ENCODE results near the gene C4orf33. TPM values are rescaled to one million over a fixed set of nuclear protein-coding genes. Genes with fewer than 3 reads are reported as not detected.

The C4orf33 gene
- total and polyA plus RNA-seq, 3 donors from 2014 or later, result 7.2 to 17.2 (median 17.0) TPM

DNA sequence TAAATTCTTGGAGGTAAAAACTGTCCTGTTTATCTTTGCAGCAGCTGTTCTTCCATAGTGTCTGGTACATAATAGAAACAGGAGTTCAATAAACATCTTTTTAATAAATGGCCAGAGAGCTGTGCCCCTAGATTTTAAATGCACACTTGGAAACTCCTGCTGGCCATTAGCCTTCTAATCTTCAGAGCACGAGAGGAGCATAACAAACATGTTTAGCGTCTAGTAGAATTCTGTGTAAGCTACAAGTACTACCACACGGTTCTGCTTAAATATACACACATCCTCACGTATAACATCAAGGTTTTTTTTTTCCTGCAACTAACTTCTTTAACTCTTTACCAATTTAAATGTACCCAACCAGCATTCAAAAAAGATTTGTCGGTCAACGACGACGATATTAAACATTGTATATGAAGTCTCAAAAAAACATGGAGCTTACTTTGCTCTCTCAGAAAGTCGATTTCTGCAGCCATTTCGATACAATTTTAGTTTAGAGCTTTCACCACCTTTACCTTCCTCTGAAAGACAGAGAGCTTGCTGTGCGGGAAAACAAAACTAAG is 3.2 kb upstream of the C4orf33 start:
- Histone ChIP-seq H3K27me3 (no peaks in the 10 kb centered on the region), H3K27ac (peak overlapping the region; percentile 93 to 99), H3K9me3 (no peaks in the 10 kb centered on the region), H3K4me3 (peak overlapping the region; percentile 81 to 91), H3K36me3 (ENCODE audit: low read depth, missing control alignments) (no peaks in the 10 kb centered on the region), H3K4me1 (peaks cover 10% of the 10 kb centered on the region)
- intact Hi-C loops (cut with DNase I; ENCODE audit: low total_unique reads), result no loop called here
- WGBS, 2 donors, result 0% methylated on average over 11 of the region's 11 CpGs
- TF ChIP-seq POLR2A (IDR thresholded peaks at IDR 0.05), result no peak
- TF ChIP-seq, protein P1, sequence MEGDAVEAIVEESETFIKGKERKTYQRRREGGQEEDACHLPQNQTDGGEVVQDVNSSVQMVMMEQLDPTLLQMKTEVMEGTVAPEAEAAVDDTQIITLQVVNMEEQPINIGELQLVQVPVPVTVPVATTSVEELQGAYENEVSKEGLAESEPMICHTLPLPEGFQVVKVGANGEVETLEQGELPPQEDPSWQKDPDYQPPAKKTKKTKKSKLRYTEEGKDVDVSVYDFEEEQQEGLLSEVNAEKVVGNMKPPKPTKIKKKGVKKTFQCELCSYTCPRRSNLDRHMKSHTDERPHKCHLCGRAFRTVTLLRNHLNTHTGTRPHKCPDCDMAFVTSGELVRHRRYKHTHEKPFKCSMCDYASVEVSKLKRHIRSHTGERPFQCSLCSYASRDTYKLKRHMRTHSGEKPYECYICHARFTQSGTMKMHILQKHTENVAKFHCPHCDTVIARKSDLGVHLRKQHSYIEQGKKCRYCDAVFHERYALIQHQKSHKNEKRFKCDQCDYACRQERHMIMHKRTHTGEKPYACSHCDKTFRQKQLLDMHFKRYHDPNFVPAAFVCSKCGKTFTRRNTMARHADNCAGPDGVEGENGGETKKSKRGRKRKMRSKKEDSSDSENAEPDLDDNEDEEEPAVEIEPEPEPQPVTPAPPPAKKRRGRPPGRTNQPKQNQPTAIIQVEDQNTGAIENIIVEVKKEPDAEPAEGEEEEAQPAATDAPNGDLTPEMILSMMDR (IDR thresholded peaks at IDR 0.05), result no peak
- DNase-seq, result no peak

DNA sequence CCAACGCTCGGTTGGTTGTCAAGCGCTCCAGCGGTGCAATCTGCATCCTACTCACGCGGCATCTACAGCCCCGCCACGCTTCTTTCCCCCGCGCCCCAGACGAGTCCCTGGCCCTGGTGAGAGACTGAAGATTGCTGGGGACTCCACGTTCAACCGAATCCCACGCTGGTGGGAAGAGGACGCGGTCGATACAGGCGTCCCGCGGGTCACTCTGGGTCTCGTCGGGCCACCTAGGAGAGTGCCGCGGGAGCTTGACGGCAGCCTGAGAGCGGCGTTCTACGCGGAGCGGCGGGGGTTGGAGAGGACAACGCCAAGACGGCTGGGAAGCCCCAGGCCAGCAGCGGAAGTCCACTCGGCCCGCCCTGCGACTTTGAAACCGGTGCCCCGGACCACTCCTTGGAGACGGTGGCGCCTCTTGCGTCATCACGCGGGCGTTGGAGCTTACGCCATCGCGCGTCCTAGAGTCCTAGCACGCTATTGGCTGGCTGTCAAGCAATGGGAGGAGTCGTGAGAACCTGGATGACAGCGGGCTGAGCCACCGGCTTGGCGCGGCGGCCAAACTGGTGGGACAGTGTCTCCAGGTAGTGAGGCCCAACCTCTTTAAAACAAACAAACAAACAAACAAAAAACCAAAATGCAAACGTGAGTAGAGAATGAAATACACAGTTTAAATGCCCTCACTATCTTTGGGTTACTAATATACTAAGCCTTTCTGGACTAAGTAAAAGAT is 2.6 kb upstream of the C4orf33 start, which contains the start of gene SCLT1:
Gene SCLT1, minus strand, starts transcription at position 349 of the 730 bp plus-strand sequence. CDS start 436 bp downstream, outside the sequence.
- peak; percentile 100 for DNase-seq
- H3K27me3 ChIP-seq, result no peaks in the 10 kb centered on the region
- intact Hi-C loops (cut with DNase I; ENCODE audit: low total_unique reads), result no loop called here
- peaks cover 10% of the 10 kb centered on the region for H3K4me1 ChIP-seq
- H3K4me3 ChIP-seq, result peak within 1 kb of the TSS; percentile 81 to 91
- no peaks in the 10 kb centered on the region for H3K36me3 ChIP-seq (ENCODE audit: low read depth, missing control alignments)
- no peaks in the 10 kb centered on the region for H3K9me3 ChIP-seq
- TF ChIP-seq POLR2A (IDR thresholded peaks at IDR 0.05), result peak; percentile 51
- TF ChIP-seq, protein P1 (IDR thresholded peaks at IDR 0.05), result no peak
- 0 to 1% methylated on average over 38 to 55 of the region's 57 CpGs for WGBS, 2 donors
- peak within 1 kb of the TSS; percentile 93 to 99 for H3K27ac ChIP-seq

DNA sequence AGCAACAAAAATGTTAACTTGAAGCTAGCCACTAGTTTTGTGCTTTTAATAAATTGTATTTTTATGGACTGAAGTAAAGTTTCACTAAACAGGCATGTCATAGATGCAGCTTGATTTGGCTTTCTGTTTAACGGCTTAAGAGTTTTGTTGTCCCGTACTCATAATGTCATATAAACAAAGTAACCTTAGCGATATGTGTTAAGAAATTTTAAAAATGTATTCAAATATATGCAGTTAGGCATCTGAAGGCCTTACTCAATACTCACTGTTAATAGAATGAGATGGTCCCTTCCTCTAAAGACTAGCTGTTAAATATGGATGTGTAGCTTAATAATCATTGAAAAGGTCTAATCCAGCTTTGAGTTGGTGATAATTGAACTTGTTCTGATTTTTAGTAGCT is 1.6 kb upstream of the C4orf33 start:
- Histone ChIP-seq H3K9me3 (no peaks in the 10 kb centered on the region), H3K27ac (peak overlapping the region; percentile 93 to 99), H3K27me3 (no peaks in the 10 kb centered on the region), H3K4me1 (peaks cover 10% of the 10 kb centered on the region), H3K36me3 (ENCODE audit: low read depth, missing control alignments) (no peaks in the 10 kb centered on the region), H3K4me3 (no peak overlapping the region)
- intact Hi-C loops (cut with DNase I; ENCODE audit: low total_unique reads), result no loop called here
- 55 to 62% methylated on average over 3 of the region's 3 CpGs for WGBS, 2 donors
- no peak for DNase-seq
- TF ChIP-seq POLR2A (IDR thresholded peaks at IDR 0.05), result no peak
- TF ChIP-seq, protein P1 (IDR thresholded peaks at IDR 0.05), result no peak

DNA sequence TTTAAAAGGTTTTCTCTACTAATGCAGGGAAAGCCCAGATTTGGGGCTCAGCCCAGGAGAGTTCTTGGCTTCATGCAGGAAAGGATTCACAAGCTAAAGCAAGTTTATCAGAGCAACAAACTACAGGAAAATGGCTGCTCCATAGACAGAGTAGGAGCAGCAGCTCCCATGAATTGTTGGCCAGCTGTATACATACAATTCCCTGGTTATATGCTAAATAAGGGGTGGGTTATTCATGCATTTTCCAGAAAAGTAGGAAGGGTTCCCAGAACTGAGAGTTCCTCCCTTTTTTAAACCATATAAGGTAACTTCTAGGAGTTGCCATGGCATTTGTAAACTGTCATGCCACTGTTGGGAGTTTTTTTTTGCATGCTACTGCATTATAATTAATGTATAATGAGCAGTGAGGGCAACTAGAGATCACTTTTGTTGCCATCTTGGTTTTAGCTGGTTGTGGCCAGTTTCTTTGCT is 2.6 kb downstream of the C4orf33 start:
- intact Hi-C loops (cut with DNase I; ENCODE audit: low total_unique reads), result no loop called here
- TF ChIP-seq, protein P1 (IDR thresholded peaks at IDR 0.05), result no peak
- no peak for TF ChIP-seq POLR2A (IDR thresholded peaks at IDR 0.05)
- no peak overlapping the region for H3K27ac ChIP-seq
- H3K4me3 ChIP-seq, result no peak overlapping the region
- DNase-seq, result no peak
- no peaks in the 10 kb centered on the region for H3K9me3 ChIP-seq
- no peaks in the 10 kb centered on the region for H3K36me3 ChIP-seq (ENCODE audit: low read depth, missing control alignments)
- no peaks in the 10 kb centered on the region for H3K4me1 ChIP-seq
- no peaks in the 10 kb centered on the region for H3K27me3 ChIP-seq
